Uterus (tissue), 4 donors: ENCODE measurements around the gene GATAD2A. TPM values are rescaled to one million over a fixed set of nuclear protein-coding genes. Genes with fewer than 3 reads are reported as not detected.

ENCODE experiments used
- DNase-seq, 2 donors: peaks; one replicate each; pipeline ENCODE4 v3.0.0-alpha.2; 2019 to 2020
- H3K27ac ChIP-seq, 2 donors: fragments of 200-600 bp; sonication (generic); 1 replicate in 1 of 2; 2 replicates in 1 of 2; pipeline ENCODE4 v1.5.1; 2016 to 2018
- H3K27me3 ChIP-seq, 2 donors: fragments of 200-600 bp; sonication (generic); one replicate each; pipeline ENCODE4 v1.5.1; 2018 to 2019; ENCODE audit warnings: control low read depth in 1 of 2
- H3K36me3 ChIP-seq, 2 donors: fragments of 200-600 bp; sonication (generic); one replicate each; pipeline ENCODE4 v1.5.1; 2019; ENCODE audit warnings: control low read depth in 1 of 2
- H3K4me1 ChIP-seq, 2 donors: fragments of 200-600 bp; sonication (generic); one replicate each; pipeline ENCODE4 v1.5.1; 2018 to 2019; ENCODE audit warnings: control low read depth in 1 of 2
- H3K4me3 ChIP-seq, 2 donors: fragments of 200-600 bp; sonication (generic); 1 replicate in 1 of 2; 2 replicates in 1 of 2; pipeline ENCODE4 v1.5.1; 2018 to 2019; ENCODE audit warnings: mild to moderate bottlenecking in 1 of 2
- H3K9me3 ChIP-seq, 2 donors: fragments of 200-600 bp; sonication (generic); one replicate each; pipeline ENCODE4 v1.5.1; 2019; ENCODE audit warnings: control low read depth in 1 of 2
- CTCF ChIP-seq, 4 experiments: fragments of 200-600 bp in 2 of 4; fragments of 450-650 bp in 2 of 4; sonication (generic) in 2 of 4; IDR thresholded peaks; one replicate each; pipeline ENCODE4 v1.5.1; 2016 to 2019; ENCODE audit warnings: antibody characterized with exemption in 4 of 4, mild to moderate bottlenecking in 2 of 4, moderate library complexity in 1 of 4
- POLR2A ChIP-seq, 2 donors: fragments of 450-650 bp; IDR thresholded peaks; one replicate each; pipeline ENCODE4 v1.6.1; 2016; ENCODE audit warnings: antibody characterized with exemption in 2 of 2, mild to moderate bottlenecking in 1 of 2, moderate library complexity in 1 of 2
- intact Hi-C: fragments of 100-400 bp; cut with DNase I; formaldehyde crosslinking; loops from one replicate; pipeline ENCODE4 v1.15.1; 2023; ENCODE audit warnings: low total_unique reads
- total RNA-seq, 4 donors: library from RNA; depleted of rRNA in 3 of 4; stranded (reverse); fragments of >200 nt in 3 of 4; gene quantifications; one replicate each; pipeline versions ENCODE4 v1.1.0 to v1.2.4, GENCODE V29; 2014 to 2023
- donor health status: DM: yes; HTN: yes; CAD: no.

GATAD2A gene
- total RNA-seq, 4 donors from 2014 or later = 9.7 to 65.1 (median 22.3) TPM

DNA sequence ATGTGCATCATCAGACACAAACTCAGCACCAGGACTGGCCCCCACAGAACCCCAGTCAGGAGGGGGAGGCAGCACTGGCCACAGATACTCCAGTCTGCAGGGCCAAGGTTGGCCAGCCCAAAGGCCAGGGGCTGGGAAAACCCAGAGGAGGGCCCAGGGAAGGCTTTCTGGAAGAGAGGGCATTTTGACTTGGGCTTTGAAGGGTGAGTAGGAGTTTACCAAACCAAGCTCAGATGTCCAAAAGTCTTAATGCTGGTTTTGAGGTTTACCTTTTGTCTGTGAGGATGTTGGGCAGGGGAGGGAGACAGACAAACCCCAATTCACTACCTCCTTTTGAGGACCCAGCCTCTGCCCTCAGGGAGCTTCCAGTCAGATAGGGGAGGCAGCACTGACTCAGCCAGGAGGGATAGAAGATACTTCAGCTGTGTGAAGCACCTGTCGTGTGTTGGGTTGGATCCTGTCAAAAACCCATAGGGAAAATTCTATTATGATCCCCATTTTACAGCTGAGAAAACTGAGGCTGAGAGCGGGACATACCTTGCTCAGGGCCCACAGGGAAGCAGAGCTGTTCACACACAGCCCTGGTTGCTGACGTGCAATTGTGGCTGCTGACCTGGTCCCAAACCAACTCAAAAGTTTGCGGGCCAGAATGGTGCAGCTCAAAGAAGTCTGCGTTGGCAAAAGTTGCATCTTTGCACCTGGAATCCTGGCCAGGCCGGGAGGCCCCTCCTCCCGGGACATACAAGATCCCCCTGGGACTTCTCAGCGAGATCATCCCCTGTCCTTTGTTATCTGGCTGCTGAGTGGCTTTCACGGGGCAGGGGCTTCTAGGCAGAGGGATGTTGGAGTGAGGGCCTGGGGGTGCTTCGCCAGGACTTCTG lies 145.7 kb downstream of the GATAD2A start:
- no peak for DNase-seq
- no peak overlapping the region for H3K4me3 ChIP-seq
- peaks cover 0 to 6% of the 10 kb centered on the region in 2 donors for H3K27me3 ChIP-seq
- H3K27ac ChIP-seq = no peak overlapping the region
- no peaks in the 10 kb centered on the region for H3K36me3 ChIP-seq
- TF ChIP-seq POLR2A (IDR thresholded peaks at IDR 0.05) (no peak), CTCF (IDR thresholded peaks at IDR 0.05) (no peak)
- H3K9me3 ChIP-seq = no peaks in the 10 kb centered on the region
- intact Hi-C loops = no loop called here
- no peaks in the 10 kb centered on the region for H3K4me1 ChIP-seq

GRCh38 chr19:19551853-19552192 lies 146.3 kb downstream of the GATAD2A start:
- no peaks in the 10 kb centered on the region for H3K9me3 ChIP-seq
- TF ChIP-seq CTCF (IDR thresholded peaks at IDR 0.05) = no peak
- no peak for TF ChIP-seq POLR2A (IDR thresholded peaks at IDR 0.05)
- peaks cover 0 to 6% of the 10 kb centered on the region in 2 donors for H3K27me3 ChIP-seq
- no peak for DNase-seq
- no peak overlapping the region for H3K27ac ChIP-seq
- no peak overlapping the region for H3K4me3 ChIP-seq
- no peaks in the 10 kb centered on the region for H3K4me1 ChIP-seq
- no peaks in the 10 kb centered on the region for H3K36me3 ChIP-seq
- intact Hi-C loops = no loop called here

DNA sequence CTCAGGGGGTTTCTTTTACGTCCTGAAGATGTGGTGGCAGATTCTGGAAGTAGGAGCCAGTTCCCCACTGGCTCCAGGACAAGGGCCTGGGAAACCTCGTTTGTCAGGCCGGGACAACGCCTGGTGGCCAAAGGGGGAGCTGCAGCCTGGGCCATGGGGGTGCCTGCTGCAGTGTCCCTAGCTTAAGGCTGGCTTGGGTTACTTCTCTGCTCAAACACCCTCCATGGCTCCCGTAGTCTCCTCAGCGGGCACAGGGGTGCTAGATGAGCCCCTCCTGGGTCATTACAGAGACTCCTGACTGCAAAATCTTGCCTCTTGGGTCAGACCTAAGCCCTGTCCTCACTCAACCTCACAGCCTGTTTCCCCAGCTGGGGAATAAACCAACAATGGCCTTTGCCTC lies 147.3 kb downstream of the GATAD2A start:
- H3K4me3 ChIP-seq = no peak overlapping the region
- no peak for DNase-seq
- H3K36me3 ChIP-seq = no peaks in the 10 kb centered on the region
- H3K27me3 ChIP-seq = peaks cover 0 to 6% of the 10 kb centered on the region in 2 donors
- intact Hi-C loops = no loop called here
- no peaks in the 10 kb centered on the region for H3K9me3 ChIP-seq
- TF ChIP-seq CTCF (IDR thresholded peaks at IDR 0.05) (no peak), POLR2A (IDR thresholded peaks at IDR 0.05) (no peak)
- no peaks in the 10 kb centered on the region for H3K4me1 ChIP-seq
- no peak overlapping the region for H3K27ac ChIP-seq

DNA sequence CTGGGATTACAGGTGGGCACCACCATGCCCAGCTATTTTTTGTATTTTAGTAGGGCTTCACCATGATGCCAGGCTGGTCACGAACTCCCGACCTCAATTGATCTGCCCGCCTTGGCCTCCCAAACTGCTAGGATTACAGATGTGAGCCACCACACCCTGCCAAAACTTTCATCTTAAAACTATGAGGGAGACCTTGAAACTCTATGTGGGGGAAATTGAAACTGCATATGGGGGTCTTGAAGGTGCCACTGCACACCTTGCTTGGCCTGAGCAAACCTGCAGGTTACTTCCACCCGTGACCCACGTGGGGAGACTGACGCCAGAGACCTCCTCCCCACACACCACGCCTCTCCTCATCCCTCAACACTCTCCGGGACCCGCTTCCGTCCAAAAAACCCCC lies 148.2 kb downstream of the GATAD2A start:
- no peak overlapping the region for H3K27ac ChIP-seq
- no peaks in the 10 kb centered on the region for H3K9me3 ChIP-seq
- peaks cover 0 to 6% of the 10 kb centered on the region in 2 donors for H3K27me3 ChIP-seq
- H3K4me3 ChIP-seq = no peak overlapping the region
- no peak for DNase-seq
- H3K4me1 ChIP-seq = no peaks in the 10 kb centered on the region
- intact Hi-C loops = no loop called here
- no peaks in the 10 kb centered on the region for H3K36me3 ChIP-seq
- TF ChIP-seq POLR2A (IDR thresholded peaks at IDR 0.05) (no peak), CTCF (IDR thresholded peaks at IDR 0.05) (no peak)
